Activated T-cell treated with anti-CD3 and anti-CD28 coated beads, Interleukin-2, amount 50 U/mL, for 72 hours (primary cell): ENCODE measurements around the gene FSTL3. TPM values are rescaled to one million over a fixed set of nuclear protein-coding genes. Genes with fewer than 3 reads are reported as not detected.

ENCODE experiments used
- ATAC-seq, 2 donors: fragments of 150-1000 bp; cut with Tn5 transposase; replicated peaks in 1 of 2; 2 replicates each; pipeline ENCODE4 v1.10.0; 2021; ENCODE audit warnings: moderate library complexity in 2 of 2, mild to moderate bottlenecking in 1 of 2
- DNase-seq, 2 donors: peaks; one replicate each; pipeline ENCODE4 v3.0.0; 2021 to 2022; ENCODE audit warnings: mixed read lengths in 1 of 2
- H3K27ac Mint-ChIP-seq: one replicate; pipeline ENCODE4 v1.8.0; 2022; ENCODE audit warnings: mild to moderate bottlenecking, moderate library complexity, mixed read lengths
- H3K27me3 Mint-ChIP-seq: one replicate; pipeline ENCODE4 v1.8.0; 2022; ENCODE audit warnings: low read depth, mixed read lengths
- H3K36me3 Mint-ChIP-seq, 2 donors: one replicate each; pipeline ENCODE4 v1.8.0; 2022; ENCODE audit warnings: mixed read lengths in 2 of 2, mild to moderate bottlenecking in 1 of 2; ENCODE audit not compliant: insufficient read depth in 2 of 2
- H3K4me1 Mint-ChIP-seq: one replicate; pipeline ENCODE4 v1.8.0; 2022; ENCODE audit warnings: low read depth, mixed read lengths
- H3K4me3 Mint-ChIP-seq, 2 donors: one replicate each; pipeline ENCODE4 v1.8.0; 2022; ENCODE audit warnings: mild to moderate bottlenecking in 2 of 2, mixed read lengths in 2 of 2, moderate library complexity in 2 of 2
- H3K9me3 Mint-ChIP-seq, 2 donors: one replicate each; pipeline ENCODE4 v1.8.0; 2022; ENCODE audit warnings: mixed read lengths in 2 of 2
- total RNA-seq, 2 donors: library from RNA; stranded (reverse); gene quantifications; one replicate each; pipeline ENCODE4 v1.2.3, GENCODE V29; 2022

The FSTL3 gene
- total RNA-seq, 2 donors from 2014 or later = 10.0 to 11.4 TPM

GRCh38 chr19:648904-649801 lies 27.0 kb upstream of the FSTL3 start:
- H3K27me3 Mint-ChIP-seq = no peaks in the 10 kb centered on the region
- H3K4me1 Mint-ChIP-seq = no peaks in the 10 kb centered on the region
- H3K36me3 Mint-ChIP-seq = peaks cover 0 to 5% of the 10 kb centered on the region in 2 donors
- ATAC-seq = no peak
- no peak overlapping the region for H3K27ac Mint-ChIP-seq
- H3K9me3 Mint-ChIP-seq = no peaks in the 10 kb centered on the region
- no peak overlapping the region for H3K4me3 Mint-ChIP-seq
- DNase-seq = no peak

- no peak for DNase-seq
- H3K36me3 Mint-ChIP-seq = peaks cover 0 to 6% of the 10 kb centered on the region in 2 donors
- no peak overlapping the region for H3K4me3 Mint-ChIP-seq
- H3K27ac Mint-ChIP-seq = no peak overlapping the region
- no peaks in the 10 kb centered on the region for H3K27me3 Mint-ChIP-seq
- H3K9me3 Mint-ChIP-seq = no peaks in the 10 kb centered on the region
- no peak for ATAC-seq
- peaks cover 6% of the 10 kb centered on the region for H3K4me1 Mint-ChIP-seq
Measured at GRCh38 chr19:650121-650520, 26.1 kb upstream of the FSTL3 start.

- DNase-seq (no peak), ATAC-seq (no peak)
- Mint-ChIP-seq H3K9me3 (no peaks in the 10 kb centered on the region), H3K36me3 (peaks cover 0 to 8% of the 10 kb centered on the region in 2 donors), H3K4me3 (no peak overlapping the region), H3K27me3 (no peaks in the 10 kb centered on the region), H3K27ac (no peak overlapping the region), H3K4me1 (peaks cover 16% of the 10 kb centered on the region)
Measured at GRCh38 chr19:651114-651818, 24.9 kb upstream of the FSTL3 start.

- peaks cover 19% of the 10 kb centered on the region for H3K4me1 Mint-ChIP-seq
- no peaks in the 10 kb centered on the region for H3K27me3 Mint-ChIP-seq
- DNase-seq (no peak), ATAC-seq (no peak)
- H3K9me3 Mint-ChIP-seq = no peaks in the 10 kb centered on the region
- H3K27ac Mint-ChIP-seq = no peak overlapping the region
- no peak overlapping the region for H3K4me3 Mint-ChIP-seq
- peaks cover 0 to 6% of the 10 kb centered on the region in 2 donors for H3K36me3 Mint-ChIP-seq
Measured at GRCh38 chr19:651991-652390, 24.2 kb upstream of the FSTL3 start.

GRCh38 chr19:652467-653389 lies 23.5 kb upstream of the FSTL3 start:
- Mint-ChIP-seq H3K4me1 (peaks cover 22% of the 10 kb centered on the region), H3K36me3 (peaks cover 0 to 8% of the 10 kb centered on the region in 2 donors), H3K27ac (no peak overlapping the region), H3K27me3 (no peaks in the 10 kb centered on the region), H3K4me3 (no peak overlapping the region), H3K9me3 (no peaks in the 10 kb centered on the region)
- no peak for ATAC-seq
- no peak for DNase-seq

GRCh38 chr19:653425-653824 lies 22.8 kb upstream of the FSTL3 start:
- Mint-ChIP-seq H3K9me3 (no peaks in the 10 kb centered on the region), H3K4me1 (peaks cover 24% of the 10 kb centered on the region), H3K27me3 (no peaks in the 10 kb centered on the region), H3K4me3 (no peak overlapping the region), H3K36me3 (peaks cover 0 to 8% of the 10 kb centered on the region in 2 donors), H3K27ac (no peak overlapping the region)
- ATAC-seq = no peak
- no peak for DNase-seq

GRCh38 chr19:655691-656090 lies 20.5 kb upstream of the FSTL3 start:
- Mint-ChIP-seq H3K4me3 (no peak overlapping the region), H3K9me3 (no peaks in the 10 kb centered on the region), H3K4me1 (peaks cover 38% of the 10 kb centered on the region), H3K27ac (no peak overlapping the region), H3K27me3 (no peaks in the 10 kb centered on the region), H3K36me3 (peaks cover 0 to 11% of the 10 kb centered on the region in 2 donors)
- DNase-seq (no peak), ATAC-seq (no peak)

GRCh38 chr19:656751-657559 lies 19.2 kb upstream of the FSTL3 start:
- ATAC-seq = no peak
- Mint-ChIP-seq H3K4me3 (no peak overlapping the region), H3K27me3 (no peaks in the 10 kb centered on the region), H3K4me1 (peaks cover 47% of the 10 kb centered on the region), H3K36me3 (peaks cover 0 to 12% of the 10 kb centered on the region in 2 donors), H3K27ac (no peak overlapping the region), H3K9me3 (no peaks in the 10 kb centered on the region)
- DNase-seq = no peak

GRCh38 chr19:657611-658010 lies 18.6 kb upstream of the FSTL3 start:
- no peak overlapping the region for H3K27ac Mint-ChIP-seq
- H3K9me3 Mint-ChIP-seq = no peaks in the 10 kb centered on the region
- DNase-seq = no peak
- H3K36me3 Mint-ChIP-seq = peaks cover 0 to 14% of the 10 kb centered on the region in 2 donors
- no peak for ATAC-seq
- no peaks in the 10 kb centered on the region for H3K27me3 Mint-ChIP-seq
- H3K4me1 Mint-ChIP-seq = peaks cover 47% of the 10 kb centered on the region
- H3K4me3 Mint-ChIP-seq = no peak overlapping the region

- H3K4me3 Mint-ChIP-seq = peak overlapping the region in 1 of 2 donors; percentile 36
- peaks cover 47% of the 10 kb centered on the region for H3K4me1 Mint-ChIP-seq
- no peaks in the 10 kb centered on the region for H3K9me3 Mint-ChIP-seq
- DNase-seq (no peak), ATAC-seq (no peak)
- no peak overlapping the region for H3K27ac Mint-ChIP-seq
- peaks cover 0 to 12% of the 10 kb centered on the region in 2 donors for H3K36me3 Mint-ChIP-seq
- no peaks in the 10 kb centered on the region for H3K27me3 Mint-ChIP-seq
Measured at GRCh38 chr19:658059-658839, 17.9 kb upstream of the FSTL3 start.

GRCh38 chr19:658916-659839 lies 17.0 kb upstream of the FSTL3 start:
- ATAC-seq = peak in 1 of 2 donors; percentile 8
- peaks cover 0 to 12% of the 10 kb centered on the region in 2 donors for H3K36me3 Mint-ChIP-seq
- peaks cover 56% of the 10 kb centered on the region for H3K4me1 Mint-ChIP-seq

More at GRCh38 chr19:658916-659839, 17.0 kb upstream of the FSTL3 start:
- Mint-ChIP-seq H3K4me3 (peak overlapping the region; percentile 97 to 98), H3K27me3 (no peaks in the 10 kb centered on the region), H3K9me3 (no peaks in the 10 kb centered on the region), H3K27ac (peak overlapping the region; percentile 89)
- no peak for DNase-seq
